HFF-Myc (cell line): Measurements from ENCODE around the gene GPS2.

Experiments used
- DNase-seq: peaks from one replicate; pipeline ENCODE4 v3.0.0-alpha.2; 2011; ENCODE audit warnings: low read depth; ENCODE audit errors: extremely low read depth
- H3K4me3 ChIP-seq: replicated peaks from 2 replicates; pipeline ENCODE4 v1.5.1; 2011; ENCODE audit warnings: low read depth, mild to moderate bottlenecking, control low read depth, low read length
- CTCF ChIP-seq: IDR thresholded peaks from 2 replicates; pipeline ENCODE4 v1.5.1; 2012; ENCODE audit warnings: mild to moderate bottlenecking, low read depth, low read length, control low read depth; ENCODE audit errors: missing control alignments

The GPS2 gene

GRCh38 chr17:7266784-7267183 is 48.4 kb downstream of the GPS2 start:
- no peak overlapping the region for H3K4me3 ChIP-seq
- no peak for TF ChIP-seq CTCF
- no peak for DNase-seq

DNA sequence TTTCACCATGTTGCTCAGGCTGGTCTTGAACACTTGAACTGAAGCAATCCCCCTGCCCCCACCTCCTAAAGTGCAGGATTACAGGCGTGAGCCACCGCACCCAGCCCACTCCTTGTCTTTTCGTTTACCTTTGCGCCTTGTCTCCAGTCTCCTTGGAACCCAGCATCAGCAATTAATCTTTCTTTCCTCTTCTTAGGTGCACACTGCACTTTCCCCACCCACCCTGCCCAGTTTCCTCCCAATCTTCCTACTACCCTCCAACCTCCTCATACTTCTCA is 51.4 kb downstream of the GPS2 start:
- DNase-seq = no peak
- no peak for TF ChIP-seq CTCF
- no peak overlapping the region for H3K4me3 ChIP-seq

DNA sequence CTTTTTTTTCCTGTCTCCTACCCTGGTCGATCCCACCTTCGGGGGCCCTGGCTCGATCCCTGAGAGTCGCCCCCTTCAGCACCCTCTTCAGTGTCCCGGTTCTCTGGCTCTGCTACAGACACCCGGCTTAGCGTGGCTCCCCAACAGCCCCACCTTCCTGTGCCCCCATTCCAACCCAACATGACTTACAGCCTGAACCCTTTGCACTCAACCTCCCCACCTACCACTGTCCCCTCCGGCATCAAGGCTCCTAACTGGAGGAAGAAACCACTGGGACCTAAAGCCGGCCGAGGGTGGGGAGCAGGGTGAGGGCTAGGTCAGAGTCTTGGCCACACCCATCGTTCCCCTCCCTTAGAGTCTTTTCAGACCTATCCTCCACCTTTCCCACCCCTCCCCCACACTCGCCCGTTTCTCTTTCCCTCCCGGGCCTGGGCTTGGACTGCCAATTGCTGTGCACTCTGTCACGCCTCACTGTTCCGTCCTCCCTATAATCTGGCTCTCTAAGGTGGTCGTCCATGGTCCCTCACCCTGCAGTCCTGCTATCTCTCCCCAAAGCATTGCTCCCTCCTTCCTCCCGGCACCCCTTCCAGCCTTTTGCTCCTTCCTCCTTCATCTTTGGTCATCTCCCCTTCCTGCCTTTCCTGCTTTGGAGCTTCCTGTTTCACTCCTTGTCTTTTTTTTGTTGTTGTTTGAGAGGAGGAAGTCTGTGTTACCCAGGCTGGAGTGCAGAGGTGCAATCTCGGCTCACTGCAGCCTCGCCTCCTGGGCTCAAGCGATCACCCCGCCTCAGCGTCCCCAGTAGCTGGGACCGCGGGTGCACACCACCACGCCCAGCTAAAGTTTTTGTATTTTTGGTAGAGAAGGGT is 52.0 kb downstream of the GPS2 start:
- DNase-seq = no peak
- no peak overlapping the region for H3K4me3 ChIP-seq
- no peak for TF ChIP-seq CTCF
